ENCODE results near the gene PXT1. TPM values are rescaled to one million over a fixed set of nuclear protein-coding genes. Genes with fewer than 3 reads are reported as not detected.
A peak's percentile ranks its signal among the peaks of the same experiment; 100 is the strongest.

The PXT1 gene
- total RNA-seq, 4 donors from 2014 or later: not detected

DNA sequence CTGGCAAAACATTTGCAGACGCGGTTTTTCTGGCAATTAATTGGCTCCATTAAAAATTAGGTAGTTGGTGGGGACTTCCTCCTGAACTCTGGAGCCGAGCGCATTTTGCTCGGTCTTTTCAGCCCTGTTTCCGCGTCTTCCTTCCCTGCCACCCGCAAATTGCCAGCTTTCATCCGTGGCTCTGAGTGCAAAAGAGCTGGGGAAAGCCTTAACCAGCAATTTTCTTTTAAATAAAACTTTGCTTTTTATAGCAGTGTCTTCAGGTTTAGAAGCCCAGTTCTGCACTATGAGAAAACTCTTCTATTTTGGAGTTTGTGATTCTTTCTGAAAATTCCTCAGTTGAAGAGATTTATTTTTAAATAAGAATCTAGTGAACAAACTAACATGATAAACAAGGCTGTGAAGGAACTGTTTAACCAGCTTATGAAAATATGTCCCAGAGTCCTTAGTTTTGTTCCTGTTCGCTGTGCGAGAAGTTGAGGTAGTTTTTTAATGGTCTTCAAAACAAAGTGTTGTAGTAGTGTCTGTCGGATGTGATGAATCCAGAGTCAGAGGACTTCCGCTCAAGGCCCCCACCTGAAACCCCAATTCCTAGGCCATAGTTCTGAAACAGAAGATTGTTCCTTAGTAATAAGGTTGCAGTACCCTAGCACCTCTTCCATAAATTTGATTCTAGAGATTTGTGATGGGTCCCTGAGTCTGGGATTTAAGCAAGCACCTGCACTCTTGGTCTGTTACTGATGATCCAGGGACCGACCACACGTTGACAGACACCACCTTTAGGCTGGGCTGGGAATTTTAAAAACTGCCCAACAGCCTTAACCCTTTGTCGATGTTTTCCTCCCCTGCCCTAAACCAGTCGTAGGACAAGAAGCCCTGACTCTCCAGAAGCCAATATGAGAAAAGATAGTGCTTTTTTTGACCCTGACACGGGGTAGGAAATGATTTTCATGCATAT, 1.1 kb upstream of the PXT1 start:
- no peak for DNase-seq (ENCODE audit: low spot score in 2 of 2)
- peak overlapping the region; percentile 93 for H3K4me3 ChIP-seq (ENCODE audit: low read depth, poor library complexity, severe bottlenecking)
- WGBS, 2 donors: 1 to 2% methylated on average over 18 of the region's 18 CpGs
- TF ChIP-seq, protein P1, sequence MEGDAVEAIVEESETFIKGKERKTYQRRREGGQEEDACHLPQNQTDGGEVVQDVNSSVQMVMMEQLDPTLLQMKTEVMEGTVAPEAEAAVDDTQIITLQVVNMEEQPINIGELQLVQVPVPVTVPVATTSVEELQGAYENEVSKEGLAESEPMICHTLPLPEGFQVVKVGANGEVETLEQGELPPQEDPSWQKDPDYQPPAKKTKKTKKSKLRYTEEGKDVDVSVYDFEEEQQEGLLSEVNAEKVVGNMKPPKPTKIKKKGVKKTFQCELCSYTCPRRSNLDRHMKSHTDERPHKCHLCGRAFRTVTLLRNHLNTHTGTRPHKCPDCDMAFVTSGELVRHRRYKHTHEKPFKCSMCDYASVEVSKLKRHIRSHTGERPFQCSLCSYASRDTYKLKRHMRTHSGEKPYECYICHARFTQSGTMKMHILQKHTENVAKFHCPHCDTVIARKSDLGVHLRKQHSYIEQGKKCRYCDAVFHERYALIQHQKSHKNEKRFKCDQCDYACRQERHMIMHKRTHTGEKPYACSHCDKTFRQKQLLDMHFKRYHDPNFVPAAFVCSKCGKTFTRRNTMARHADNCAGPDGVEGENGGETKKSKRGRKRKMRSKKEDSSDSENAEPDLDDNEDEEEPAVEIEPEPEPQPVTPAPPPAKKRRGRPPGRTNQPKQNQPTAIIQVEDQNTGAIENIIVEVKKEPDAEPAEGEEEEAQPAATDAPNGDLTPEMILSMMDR (IDR thresholded peaks at IDR 0.05): no peak
- no peak for TF ChIP-seq POLR2A (IDR thresholded peaks at IDR 0.05)
- intact Hi-C loops (cut with DNase I; ENCODE audit: low total_unique reads): loop anchor here (10.0 kb wide), 2 partner anchors 101 to 151 kb away; partner anchors contain the start of genes SRSF3 and STK38

DNA sequence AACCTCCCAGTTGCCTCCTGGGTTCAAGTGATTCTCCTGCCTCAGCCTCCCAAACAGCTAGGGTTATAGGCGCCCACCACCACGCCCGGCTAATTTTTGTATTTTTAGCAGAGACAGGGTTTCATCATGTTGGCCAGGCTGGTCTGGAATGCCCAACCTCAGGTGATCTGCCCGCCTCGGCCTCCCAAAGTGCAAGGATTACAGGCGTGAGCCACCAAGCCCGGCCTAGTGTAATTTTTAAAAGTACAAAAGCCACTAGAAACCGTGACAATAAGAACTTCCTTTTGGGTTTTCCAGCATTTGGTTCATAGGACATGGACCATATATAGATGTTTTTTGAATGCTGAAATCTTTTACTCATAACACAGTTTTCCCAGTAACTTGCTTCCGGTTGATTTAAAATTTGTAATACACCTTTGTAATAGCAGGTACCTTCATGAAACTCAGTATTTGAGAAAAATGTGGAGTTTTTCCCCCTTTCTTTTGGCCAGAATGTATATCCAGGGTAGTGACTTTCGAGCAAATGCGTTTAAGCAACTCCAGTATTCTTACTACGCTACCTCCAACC, 467 bp downstream of the PXT1 start:
- TF ChIP-seq POLR2A (IDR thresholded peaks at IDR 0.05): no peak
- TF ChIP-seq, protein P1 (IDR thresholded peaks at IDR 0.05): no peak
- no peak for DNase-seq (ENCODE audit: low spot score in 2 of 2)
- H3K4me3 ChIP-seq (ENCODE audit: low read depth, poor library complexity, severe bottlenecking): peak overlapping the region; percentile 93
- WGBS, 2 donors: 51 to 52% methylated on average over 12 of the region's 12 CpGs
- intact Hi-C loops (cut with DNase I; ENCODE audit: low total_unique reads): loop anchor here (10.0 kb wide), 2 partner anchors 103 to 153 kb away; partner anchors contain the start of genes SRSF3 and STK38

DNA sequence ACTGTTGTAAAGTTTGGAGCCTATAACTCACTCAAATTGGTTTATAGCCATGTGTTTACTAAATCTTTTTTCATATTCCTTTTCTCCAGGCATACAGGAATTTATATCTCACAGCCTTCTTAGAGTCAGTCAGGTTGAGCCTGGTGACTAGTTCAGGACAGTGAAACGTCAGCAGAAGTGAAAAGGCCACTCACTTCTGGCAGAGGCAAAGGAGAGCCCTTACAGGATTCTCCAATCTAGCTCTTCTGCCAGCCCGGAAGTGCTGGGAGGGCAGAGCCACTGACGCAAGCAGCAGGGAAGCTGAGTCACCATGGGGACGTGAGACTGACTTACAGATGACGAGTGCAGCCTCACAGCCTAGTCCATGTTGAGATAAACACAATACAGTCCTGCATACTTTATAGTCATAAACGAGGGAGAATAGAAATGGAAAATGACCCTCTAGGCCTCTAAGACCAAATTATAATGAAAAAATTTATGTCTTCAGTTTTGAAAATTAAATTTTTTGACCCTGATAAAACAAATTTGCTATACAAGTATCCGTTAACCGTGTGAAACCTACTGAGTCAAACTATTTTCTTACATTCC, 1.3 kb downstream of the PXT1 start:
- H3K4me3 ChIP-seq (ENCODE audit: low read depth, poor library complexity, severe bottlenecking): no peak overlapping the region
- DNase-seq (ENCODE audit: low spot score in 2 of 2): peak; percentile 96 to 98
- 19 to 21% methylated on average over 8 of the region's 8 CpGs for WGBS, 2 donors
- TF ChIP-seq, protein P1 (IDR thresholded peaks at IDR 0.05): no peak
- no peak for TF ChIP-seq POLR2A (IDR thresholded peaks at IDR 0.05)
- intact Hi-C loops (cut with DNase I; ENCODE audit: low total_unique reads): loop anchor here (10.0 kb wide), 2 partner anchors 103 to 153 kb away; partner anchors contain the start of genes SRSF3 and STK38

DNA sequence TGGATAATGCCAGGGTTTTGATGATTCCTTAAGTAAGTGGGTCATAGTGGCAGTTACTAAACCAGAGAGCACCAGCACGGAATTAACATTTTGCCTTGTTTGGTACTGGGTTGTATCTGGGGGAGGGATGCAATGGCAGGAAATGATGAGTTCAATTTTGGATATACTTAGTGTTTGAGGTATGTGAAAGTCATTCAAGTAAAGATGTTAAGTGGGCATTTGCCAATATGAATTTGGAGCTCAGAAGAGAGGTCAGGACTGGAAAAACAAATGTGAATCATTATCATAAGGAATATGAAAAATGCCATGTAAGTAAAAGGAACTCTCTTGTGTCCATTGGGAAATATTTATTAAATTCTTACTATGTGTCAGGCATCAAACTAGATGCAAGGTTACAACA, 6.2 kb downstream of the PXT1 start:
- no peak for TF ChIP-seq POLR2A (IDR thresholded peaks at IDR 0.05)
- TF ChIP-seq, protein P1 (IDR thresholded peaks at IDR 0.05): no peak
- no peak overlapping the region for H3K4me3 ChIP-seq (ENCODE audit: low read depth, poor library complexity, severe bottlenecking)
- DNase-seq (ENCODE audit: low spot score in 2 of 2): no peak
- intact Hi-C loops (cut with DNase I; ENCODE audit: low total_unique reads): no loop called here
- 91 to 92% methylated on average over 1 of the region's 1 CpG for WGBS, 2 donors

DNA sequence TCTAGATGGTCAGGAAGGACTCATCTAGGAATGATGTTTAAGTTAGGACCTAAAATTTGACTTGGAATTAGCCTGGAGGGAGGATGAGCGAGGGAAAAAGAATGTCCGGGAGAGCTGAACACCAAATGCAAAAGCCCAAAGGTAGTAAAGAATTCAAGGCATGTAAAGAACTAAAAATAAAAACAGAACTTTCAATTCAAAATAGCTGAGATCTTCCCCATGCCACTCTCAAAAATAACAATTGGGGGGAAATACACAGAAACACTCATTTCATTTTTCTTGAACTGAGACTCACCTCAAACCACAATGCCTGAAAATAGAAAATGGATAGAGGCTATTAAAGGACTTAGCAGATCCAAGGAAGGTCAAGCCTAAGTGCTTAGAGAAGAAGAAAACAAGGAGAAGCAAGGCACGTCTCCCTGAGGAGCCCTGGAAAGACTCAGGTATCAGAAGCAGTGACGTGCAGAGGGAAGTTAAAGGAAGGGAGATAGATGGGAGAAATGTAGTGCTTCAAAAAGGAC, 10.4 kb downstream of the PXT1 start:
- no peak for TF ChIP-seq POLR2A (IDR thresholded peaks at IDR 0.05)
- TF ChIP-seq, protein P1 (IDR thresholded peaks at IDR 0.05): no peak
- 83 to 87% methylated on average over 4 of the region's 4 CpGs for WGBS, 2 donors
- H3K4me3 ChIP-seq (ENCODE audit: low read depth, poor library complexity, severe bottlenecking): no peak overlapping the region
- intact Hi-C loops (cut with DNase I; ENCODE audit: low total_unique reads): no loop called here
- DNase-seq (ENCODE audit: low spot score in 2 of 2): no peak

All from lower leg skin (tissue), 4 donors.